ENCODE measurements around the gene ZNG1C.
"Not testable (repeated sequence)": the region's sequence is repeated elsewhere in the genome, so short reads cannot be mapped to it uniquely, and the experiment has no call there.

The ZNG1C gene

GRCh38 chr9:68241683-68242082 is at the start of gene ZNG1C:
ZNG1C (plus strand) TSS chr9:68241983; CDS start chr9:68242032, 49 bp downstream.
- not testable (repeated sequence) for H3K4me3 ChIP-seq (ENCODE audit: low read depth, low read length); DNase-seq (ENCODE audit: low read depth)

- not testable (repeated sequence) for H3K4me3 ChIP-seq (ENCODE audit: low read depth, low read length); DNase-seq (ENCODE audit: low read depth)
These were observed 654 bp downstream of the ZNG1C start for GRCh38 chr9:68242437-68242836.

- DNase-seq (ENCODE audit: low read depth); H3K4me3 ChIP-seq (ENCODE audit: low read depth, low read length): not testable (repeated sequence)
These were observed 39.3 kb downstream of the ZNG1C start for GRCh38 chr9:68281041-68281440.

GRCh38 chr9:68302567-68302966 is 60.8 kb downstream of the ZNG1C start, which contains the start of gene FOXD4L3:
FOXD4L3 (plus strand) TSS chr9:68302867; CDS start chr9:68302952, 85 bp downstream.
- not testable (repeated sequence) for DNase-seq (ENCODE audit: low read depth); H3K4me3 ChIP-seq (ENCODE audit: low read depth, low read length)

- H3K4me3 ChIP-seq (ENCODE audit: low read depth, low read length); DNase-seq (ENCODE audit: low read depth): not testable (repeated sequence)
These were observed 62.0 kb downstream of the ZNG1C start for GRCh38 chr9:68303771-68304170.

- not testable (repeated sequence) for DNase-seq (ENCODE audit: low read depth); H3K4me3 ChIP-seq (ENCODE audit: low read depth, low read length)
These were observed 62.4 kb downstream of the ZNG1C start for GRCh38 chr9:68304212-68304611.

- H3K4me3 ChIP-seq (ENCODE audit: low read depth, low read length); DNase-seq (ENCODE audit: low read depth): not testable (repeated sequence)
These were observed 63.0 kb downstream of the ZNG1C start for GRCh38 chr9:68304777-68305176.

GRCh38 chr9:68305680-68306285 is 64.0 kb downstream of the ZNG1C start:
- DNase-seq (ENCODE audit: low read depth); H3K4me3 ChIP-seq (ENCODE audit: low read depth, low read length): not testable (repeated sequence)

- not testable (repeated sequence) for DNase-seq (ENCODE audit: low read depth); H3K4me3 ChIP-seq (ENCODE audit: low read depth, low read length)
These were observed 64.7 kb downstream of the ZNG1C start for GRCh38 chr9:68306391-68306964.

GRCh38 chr9:68307127-68307526 is 65.3 kb downstream of the ZNG1C start:
- not testable (repeated sequence) for DNase-seq (ENCODE audit: low read depth)

GRCh38 chr9:68307654-68308053 is 65.9 kb downstream of the ZNG1C start:
- not testable (repeated sequence) for H3K4me3 ChIP-seq (ENCODE audit: low read depth, low read length); DNase-seq (ENCODE audit: low read depth)

More at GRCh38 chr9:68307127-68307526, 65.3 kb downstream of the ZNG1C start:
- not testable (repeated sequence) for H3K4me3 ChIP-seq (ENCODE audit: low read depth, low read length)

GRCh38 chr9:68311208-68311607 is 69.4 kb downstream of the ZNG1C start:
- not testable (repeated sequence) for H3K4me3 ChIP-seq (ENCODE audit: low read depth, low read length); DNase-seq (ENCODE audit: low read depth)

- H3K4me3 ChIP-seq (ENCODE audit: low read depth, low read length); DNase-seq (ENCODE audit: low read depth): not testable (repeated sequence)
These were observed 76.4 kb downstream of the ZNG1C start for GRCh38 chr9:68318209-68318608.

GRCh38 chr9:68323749-68324148 is 82.0 kb downstream of the ZNG1C start:
- DNase-seq (ENCODE audit: low read depth); H3K4me3 ChIP-seq (ENCODE audit: low read depth, low read length): not testable (repeated sequence)

GRCh38 chr9:68324518-68324917 is 82.7 kb downstream of the ZNG1C start:
- DNase-seq (ENCODE audit: low read depth) = not testable (repeated sequence)

GRCh38 chr9:68329106-68329505 is 87.3 kb downstream of the ZNG1C start:
- H3K4me3 ChIP-seq (ENCODE audit: low read depth, low read length); DNase-seq (ENCODE audit: low read depth): not testable (repeated sequence)

More at GRCh38 chr9:68324518-68324917, 82.7 kb downstream of the ZNG1C start:
- H3K4me3 ChIP-seq (ENCODE audit: low read depth, low read length) = not testable (repeated sequence)

- not testable (repeated sequence) for H3K4me3 ChIP-seq (ENCODE audit: low read depth, low read length); DNase-seq (ENCODE audit: low read depth)
These were observed 88.9 kb downstream of the ZNG1C start for GRCh38 chr9:68330531-68331173.

- H3K4me3 ChIP-seq (ENCODE audit: low read depth, low read length); DNase-seq (ENCODE audit: low read depth): not testable (repeated sequence)
These were observed 90.3 kb downstream of the ZNG1C start for GRCh38 chr9:68332122-68332521.

GRCh38 chr9:68335935-68336334 is 94.2 kb downstream of the ZNG1C start:
- DNase-seq (ENCODE audit: low read depth) = not testable (repeated sequence)

More at GRCh38 chr9:68335935-68336334, 94.2 kb downstream of the ZNG1C start:
- H3K4me3 ChIP-seq (ENCODE audit: low read depth, low read length) = not testable (repeated sequence)
